ENCODE results near the gene ZNF774.

- TF ChIP-seq POLR2AphosphoS5 (IDR thresholded peaks at IDR 0.05; ENCODE audit: low read depth, low read length) (no peak), REST (IDR thresholded peaks at IDR 0.05; ENCODE audit: insufficient read depth in 1 of 2, low read depth in 2 of 2, low read length in 2 of 2) (no peak), SIN3A (IDR thresholded peaks at IDR 0.05; ENCODE audit: borderline replicate concordance, insufficient read depth, low read length) (no peak)
Measured at GRCh38 chr15:90349072-90349471, 3.0 kb upstream of the ZNF774 start.

Data from PFSK-1 (cell line).